K562 (cell line): ENCODE measurements around the gene MOXD1. TPM values are rescaled to one million over a fixed set of nuclear protein-coding genes. Genes with fewer than 3 reads are reported as not detected.

Experiments used
- ATAC-seq: fragments of 200-7000 bp; cut with Tn5 transposase; 3 replicates; pipeline ENCODE4 v1.9.1; 2020; ENCODE audit warnings: moderate library complexity
- BruUV-seq: library from RNA; stranded (reverse); fragments of 400-500 nt; replicated peaks from 2 replicates; lab custom pipeline; 2021; lab: Mats Ljungman, UMichigan
- CTCF ChIA-PET: fragments of 300-600 bp; formaldehyde crosslinking; extraction: SDS; loops from one replicate; lab custom pipeline; 2021; ENCODE audit warnings: low intra/inter-chr PET ratio; lab: Yijun Ruan, JAX
- POLR2A ChIA-PET: fragments of 300-600, 350-650 bp; sonication (Branson Sonifier 250); formaldehyde crosslinking; extraction: SDS; loops from one replicate; lab custom pipeline; 2021; ENCODE audit warnings: antibody characterized with exemption, inconsistent platforms; lab: Yijun Ruan, JAX
- DNase-seq, 4 experiments: peaks; one replicate each; pipeline versions ENCODE4 v3.0.0 to v3.0.0-alpha.2; 2011 to 2018; ENCODE audit warnings: low spot score in 3 of 4, mixed read lengths in 3 of 4; ENCODE audit errors: extremely low read depth in 1 of 4
- FAIRE-seq: peaks from 2 replicates; lab custom pipeline; 2011; peaks lifted over from hg19 to GRCh38; lab: Jason Lieb, UNC
- H2AFZ ChIP-seq: 2 replicates; pipeline ENCODE4 v1.6.0; 2011; ENCODE audit warnings: low read depth, low read length, control low read depth, inconsistent platforms
- H3K27ac ChIP-seq: fragments of 200-600 bp; 3 replicates; pipeline ENCODE4 v1.8.0; 2011; ENCODE audit warnings: low read depth, mild to moderate bottlenecking, control low read depth, inconsistent platforms, low read length, moderate library complexity, mixed read lengths; ENCODE audit errors: extremely low read depth
- H3K27me3 ChIP-seq, 2 experiments: fragments of 300-600 bp in 1 of 2; 2 replicates in 1 of 2; 3 replicates in 1 of 2; pipeline versions ENCODE4 v1.6.0 to v1.8.0; 2011; ENCODE audit warnings: inconsistent platforms in 2 of 2, low read length in 2 of 2, mild to moderate bottlenecking in 1 of 2, mixed read lengths in 1 of 2, moderate library complexity in 1 of 2; ENCODE audit not compliant: control insufficient read depth in 2 of 2, insufficient read depth in 2 of 2
- H3K36me3 ChIP-seq: fragments of 300-600 bp; 3 replicates; pipeline ENCODE4 v1.8.0; 2011; ENCODE audit warnings: mild to moderate bottlenecking, low read length, inconsistent platforms; ENCODE audit not compliant: control insufficient read depth, insufficient read depth
- H3K4me1 ChIP-seq, 2 experiments: fragments of 200-600 bp in 1 of 2; replicated peaks in 1 of 2; 2 replicates in 1 of 2; 3 replicates in 1 of 2; pipeline versions ENCODE4 v1.5.1 to v1.8.0; 2011; ENCODE audit warnings: inconsistent platforms in 2 of 2, low read length in 2 of 2, mild to moderate bottlenecking in 1 of 2, mixed read lengths in 1 of 2, moderate library complexity in 1 of 2; ENCODE audit not compliant: control insufficient read depth in 2 of 2, insufficient read depth in 2 of 2
- H3K4me2 ChIP-seq: 2 replicates; pipeline ENCODE4 v1.6.1; 2011; ENCODE audit warnings: low read length, control low read depth, inconsistent platforms, mixed read lengths; ENCODE audit not compliant: insufficient read depth
- H3K4me3 ChIP-seq: fragments of 200-600 bp; sonication (generic), shearing (Covaris generic); 2 replicates; pipeline ENCODE4 v1.5.1; 2016; ENCODE audit warnings: control low read depth, inconsistent platforms
- H3K79me2 ChIP-seq: fragments of 200-600 bp; 3 replicates; pipeline ENCODE4 v1.8.0; 2011; ENCODE audit warnings: low read length, inconsistent platforms; ENCODE audit not compliant: control insufficient read depth, insufficient read depth
- H3K9ac ChIP-seq, 2 experiments: 2 replicates each; pipeline versions ENCODE4 v1.6.0 to v1.6.1; 2011; ENCODE audit warnings: low read depth in 2 of 2, low read length in 2 of 2, control low read depth in 1 of 2, inconsistent platforms in 1 of 2, mild to moderate bottlenecking in 1 of 2, mixed read lengths in 1 of 2; ENCODE audit not compliant: insufficient read depth in 1 of 2
- H3K9me1 ChIP-seq: one replicate; pipeline ENCODE4 v1.6.0; 2011; ENCODE audit warnings: inconsistent platforms, mild to moderate bottlenecking, low read length, moderate library complexity; ENCODE audit not compliant: control insufficient read depth, insufficient read depth
- H3K9me3 ChIP-seq: replicated peaks from 2 replicates; pipeline ENCODE4 v1.5.1; 2011; ENCODE audit warnings: low read depth, low read length, inconsistent platforms; ENCODE audit not compliant: control insufficient read depth, insufficient read depth
- H4K20me1 ChIP-seq: replicated peaks from 2 replicates; pipeline ENCODE4 v1.6.1; 2011; ENCODE audit warnings: low read length, inconsistent platforms, mixed read lengths; ENCODE audit not compliant: control insufficient read depth, insufficient read depth
- ATF4 ChIP-seq: fragments of 450-650 bp; formaldehyde crosslinking; IDR thresholded peaks from 2 replicates; pipeline ENCODE4 v1.4.0; 2022; ENCODE audit warnings: mild to moderate bottlenecking, moderate library complexity
- SMAD1 ChIP-seq: fragments of 150-350 bp; IDR thresholded peaks from 2 replicates; pipeline ENCODE4 v1.6.1; 2014; ENCODE audit warnings: low read length, low read depth; ENCODE audit not compliant: partially characterized antibody
- TAF7 ChIP-seq: fragments of 450-650 bp; IDR thresholded peaks from 2 replicates; pipeline ENCODE4 v1.6.1; 2016; ENCODE audit warnings: missing genetic modification characterization, missing compliant biosample characterization
- in situ Hi-C: fragments of 300-500 bp; cut with MboI; formaldehyde crosslinking; loops from 4 replicates; pipeline ENCODE4 v1.15.0; 2018; ENCODE audit warnings: inconsistent platforms, mixed read lengths
- intact Hi-C: fragments of 100-400 bp; cut with micrococcal nuclease; formaldehyde crosslinking; loops from 2 replicates; pipeline ENCODE4 v1.14.2; 2022
- polyA plus RNA-seq, 8 experiments: library from polyadenylated mRNA; depleted of rRNA in 4 of 8; stranded (reverse) in 5 of 8; unstranded in 3 of 8; fragments of >200 nt; fragmentation: Nextera tagmentation in 2 of 8; fragmentation: Illumina TruSeq in 1 of 8; extraction: Ambion mirVana in 2 of 8; extraction: Trizol in 1 of 8; gene quantifications; 2 replicates each; pipeline versions ENCODE4 v1.2.1 to v1.2.3, GENCODE V29; 2011 to 2014; ENCODE audit warnings: inconsistent platforms in 1 of 8, missing spikeins in 1 of 8
- total RNA-seq, 7 experiments: library from RNA; depleted of rRNA in 6 of 7; stranded (reverse); fragments of >200 nt in 6 of 7; fragmentation: Illumina TruSeq in 2 of 7; extraction: Trizol in 2 of 7; gene quantifications; 2 replicates each; pipeline versions ENCODE4 v1.2.1 to v1.2.3, GENCODE V29; 2011 to 2021; ENCODE audit warnings: low replicate concordance in 1 of 7

The MOXD1 gene
- total and polyA plus RNA-seq, 9 of the 15 experiments (the other 6 are each of a cell fraction or from before 2014, with no cell fraction given), result not detected

- TF ChIP-seq ATF4 (CRISPR knock-in tag) (no peak), SMAD1 (no peak)
Observed at GRCh38 chr6:132252113-132252512, 149.2 kb downstream of the MOXD1 start (continued).

GRCh38 chr6:132251711-132252110 is 149.6 kb downstream of the MOXD1 start:
- no peak overlapping the region for H3K9ac ChIP-seq
- H2AFZ ChIP-seq, result no peak overlapping the region
- H3K27me3 ChIP-seq, result no peaks in the 10 kb centered on the region
- no TSS peak for BruUV-seq
- H3K4me2 ChIP-seq, result no peak overlapping the region
- no peak overlapping the region for H3K4me3 ChIP-seq
- intact Hi-C loops (no loop called here), in situ Hi-C loops (no loop called here)
- no peaks in the 10 kb centered on the region for H3K79me2 ChIP-seq
- FAIRE-seq (no peak), DNase-seq (no peak), ATAC-seq (no peak)
- no peaks in the 10 kb centered on the region for H4K20me1 ChIP-seq
- H3K4me1 ChIP-seq, result no peaks in the 10 kb centered on the region
- ChIA-PET POLR2A (no interaction called here), CTCF (no interaction called here)
- no peaks in the 10 kb centered on the region for H3K9me1 ChIP-seq
- no peak overlapping the region for H3K27ac ChIP-seq
- H3K36me3 ChIP-seq, result no peaks in the 10 kb centered on the region
- TF ChIP-seq TAF7 (tag), result no peak
- TF ChIP-seq, all 486 proteins: peak for 0
- H3K9me3 ChIP-seq, result no peaks in the 10 kb centered on the region
